Neural cell (in vitro differentiated cells): ENCODE data around the gene NHS. TPM values are rescaled to one million over a fixed set of nuclear protein-coding genes. Genes with fewer than 3 reads are reported as not detected.

Experiments used
- H2AFZ ChIP-seq: fragments of 200-600, 300-800 bp; sonication (generic), shearing (Covaris generic); 2 replicates; pipeline ENCODE4 v1.6.0; 2014; ENCODE audit warnings: low read depth, mild to moderate bottlenecking, antibody characterized with exemption, low read length, moderate library complexity
- H3F3A ChIP-seq: fragments of 200-600 bp; shearing (Covaris generic); 2 replicates; pipeline ENCODE4 v1.6.1; 2016; ENCODE audit warnings: mild to moderate bottlenecking, moderate library complexity, mixed read lengths, antibody characterized with exemption, low read length; ENCODE audit not compliant: insufficient read depth, poor library complexity, severe bottlenecking
- H3K27ac ChIP-seq: fragments of 200-600, 300-800 bp; sonication (generic), shearing (Covaris generic); 2 replicates; pipeline ENCODE4 v1.5.1; 2014; ENCODE audit warnings: mild to moderate bottlenecking, low read length, moderate library complexity
- H3K27me3 ChIP-seq: fragments of 300-800, 200-600 bp; sonication (generic), shearing (Covaris generic); 2 replicates; pipeline ENCODE4 v1.6.0; 2014; ENCODE audit warnings: mild to moderate bottlenecking, low read depth, low read length, moderate library complexity; ENCODE audit not compliant: insufficient read depth
- H3K36me3 ChIP-seq: fragments of 300-800, 200-600 bp; sonication (generic), shearing (Covaris generic); 2 replicates; pipeline ENCODE4 v1.5.1; 2014; ENCODE audit warnings: mild to moderate bottlenecking, antibody characterized with exemption, low read length, moderate library complexity; ENCODE audit not compliant: insufficient read depth
- H3K4me2 ChIP-seq: fragments of 300-800, 200-600 bp; sonication (generic), shearing (Covaris generic); 2 replicates; pipeline ENCODE4 v1.6.0; 2014; ENCODE audit warnings: mild to moderate bottlenecking, low read length
- H3K4me3 ChIP-seq: fragments of 300-800, 200-600 bp; sonication (generic), shearing (Covaris generic); 2 replicates; pipeline ENCODE4 v1.5.1; 2014; ENCODE audit warnings: mild to moderate bottlenecking, low read length, moderate library complexity
- H3K79me2 ChIP-seq: fragments of 200-600 bp; shearing (Covaris generic); replicated peaks from 2 replicates; pipeline ENCODE4 v1.6.0; 2014; ENCODE audit warnings: mild to moderate bottlenecking, low read length, moderate library complexity; ENCODE audit not compliant: insufficient read depth
- H3K9ac ChIP-seq: fragments of 300-800, 200-600 bp; sonication (generic), shearing (Covaris generic); 2 replicates; pipeline ENCODE4 v1.6.1; 2016; ENCODE audit warnings: mild to moderate bottlenecking, low read length, mixed read lengths
- H3K9me2 ChIP-seq: fragments of 200-600 bp; shearing (Covaris generic); 2 replicates; pipeline ENCODE4 v1.6.1; 2016; ENCODE audit warnings: mild to moderate bottlenecking, low read length, mixed read lengths; ENCODE audit not compliant: insufficient read depth
- H3K9me3 ChIP-seq: fragments of 200-600, 300-800 bp; sonication (generic), shearing (Covaris generic); 2 replicates; pipeline ENCODE4 v1.6.1; 2016; ENCODE audit warnings: mild to moderate bottlenecking, mixed run types, low read length, moderate library complexity, mixed read lengths
- H4K20me1 ChIP-seq: fragments of 200-600 bp; shearing (Covaris generic); 2 replicates; pipeline ENCODE4 v1.6.1; 2016; ENCODE audit warnings: mild to moderate bottlenecking, mixed run types; ENCODE audit not compliant: insufficient read depth
- EP300 ChIP-seq: fragments of 450-650 bp; conservative IDR thresholded peaks from 2 replicates; pipeline ENCODE4 v1.6.1; 2014; ENCODE audit warnings: antibody characterized with exemption, mild to moderate bottlenecking, moderate library complexity; ENCODE audit not compliant: poor library complexity, severe bottlenecking
- EZH2 ChIP-seq: fragments of 200-600, 300-800 bp; shearing (Covaris generic), sonication (generic); IDR thresholded peaks from 2 replicates; pipeline ENCODE4 v1.6.1; 2014; ENCODE audit warnings: antibody characterized with exemption, low read length, borderline replicate concordance, mild to moderate bottlenecking; ENCODE audit not compliant: insufficient read depth, poor library complexity, severe bottlenecking
- POLR2AphosphoS5 ChIP-seq: IDR thresholded peaks from 2 replicates; pipeline ENCODE4 v1.6.1; 2012
- RAD21 ChIP-seq: fragments of 450-650 bp; conservative IDR thresholded peaks from 2 replicates; pipeline ENCODE4 v1.6.1; 2014; ENCODE audit warnings: antibody characterized with exemption, mild to moderate bottlenecking, moderate library complexity
- SMC3 ChIP-seq: fragments of 450-650 bp; conservative IDR thresholded peaks from 2 replicates; pipeline ENCODE4 v1.6.1; 2014; ENCODE audit warnings: antibody characterized with exemption, mild to moderate bottlenecking, moderate library complexity; ENCODE audit not compliant: poor library complexity
- TAF1 ChIP-seq: IDR thresholded peaks from 2 replicates; pipeline ENCODE4 v1.6.1; 2012; ENCODE audit warnings: low read depth
- polyA plus RNA-seq: library from polyadenylated mRNA; depleted of rRNA; stranded (reverse); fragments of >200 nt; gene quantifications from 2 replicates; pipeline ENCODE4 v1.2.3, GENCODE V29; 2014
- TF ChIP-seq, protein P1 (sequence below): IDR thresholded peaks from 2 replicates; pipeline ENCODE4 v1.6.1; 2012; ENCODE audit warnings: borderline replicate concordance
- TF ChIP-seq, protein P2 (sequence below): fragments of 450-650 bp; IDR thresholded peaks from 2 replicates; pipeline ENCODE4 v1.5.1; 2014; ENCODE audit warnings: antibody characterized with exemption, mild to moderate bottlenecking, moderate library complexity; ENCODE audit not compliant: poor library complexity, severe bottlenecking

NHS gene
- polyA plus RNA-seq, 1 donor from 2014 or later = 1.9 TPM

- H2AFZ ChIP-seq = no peak overlapping the region
- no peaks in the 10 kb centered on the region for H3K79me2 ChIP-seq
- H3K9me3 ChIP-seq = no peaks in the 10 kb centered on the region
- H3K9ac ChIP-seq = no peak overlapping the region
- H3K27ac ChIP-seq = no peak overlapping the region
- H3K36me3 ChIP-seq = no peaks in the 10 kb centered on the region
- H4K20me1 ChIP-seq = no peaks in the 10 kb centered on the region
- no peaks in the 10 kb centered on the region for H3K9me2 ChIP-seq
- no peaks in the 10 kb centered on the region for H3K27me3 ChIP-seq
- no peak for TF ChIP-seq TAF1
- no peak for TF ChIP-seq EP300
- TF ChIP-seq EZH2 = no peak
- no peak for TF ChIP-seq RAD21
- TF ChIP-seq POLR2AphosphoS5 = no peak
- TF ChIP-seq, protein P1, sequence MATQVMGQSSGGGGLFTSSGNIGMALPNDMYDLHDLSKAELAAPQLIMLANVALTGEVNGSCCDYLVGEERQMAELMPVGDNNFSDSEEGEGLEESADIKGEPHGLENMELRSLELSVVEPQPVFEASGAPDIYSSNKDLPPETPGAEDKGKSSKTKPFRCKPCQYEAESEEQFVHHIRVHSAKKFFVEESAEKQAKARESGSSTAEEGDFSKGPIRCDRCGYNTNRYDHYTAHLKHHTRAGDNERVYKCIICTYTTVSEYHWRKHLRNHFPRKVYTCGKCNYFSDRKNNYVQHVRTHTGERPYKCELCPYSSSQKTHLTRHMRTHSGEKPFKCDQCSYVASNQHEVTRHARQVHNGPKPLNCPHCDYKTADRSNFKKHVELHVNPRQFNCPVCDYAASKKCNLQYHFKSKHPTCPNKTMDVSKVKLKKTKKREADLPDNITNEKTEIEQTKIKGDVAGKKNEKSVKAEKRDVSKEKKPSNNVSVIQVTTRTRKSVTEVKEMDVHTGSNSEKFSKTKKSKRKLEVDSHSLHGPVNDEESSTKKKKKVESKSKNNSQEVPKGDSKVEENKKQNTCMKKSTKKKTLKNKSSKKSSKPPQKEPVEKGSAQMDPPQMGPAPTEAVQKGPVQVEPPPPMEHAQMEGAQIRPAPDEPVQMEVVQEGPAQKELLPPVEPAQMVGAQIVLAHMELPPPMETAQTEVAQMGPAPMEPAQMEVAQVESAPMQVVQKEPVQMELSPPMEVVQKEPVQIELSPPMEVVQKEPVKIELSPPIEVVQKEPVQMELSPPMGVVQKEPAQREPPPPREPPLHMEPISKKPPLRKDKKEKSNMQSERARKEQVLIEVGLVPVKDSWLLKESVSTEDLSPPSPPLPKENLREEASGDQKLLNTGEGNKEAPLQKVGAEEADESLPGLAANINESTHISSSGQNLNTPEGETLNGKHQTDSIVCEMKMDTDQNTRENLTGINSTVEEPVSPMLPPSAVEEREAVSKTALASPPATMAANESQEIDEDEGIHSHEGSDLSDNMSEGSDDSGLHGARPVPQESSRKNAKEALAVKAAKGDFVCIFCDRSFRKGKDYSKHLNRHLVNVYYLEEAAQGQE = no peak
- no peak for TF ChIP-seq SMC3
- H3F3A ChIP-seq = no peaks in the 10 kb centered on the region
- no peak overlapping the region for H3K4me3 ChIP-seq
- no peak overlapping the region for H3K4me2 ChIP-seq
Measured at GRCh38 chrX:17705211-17705610, 330.2 kb downstream of the NHS start.

GRCh38 chrX:17706676-17707075 lies 331.7 kb downstream of the NHS start:
- no peaks in the 10 kb centered on the region for H3K79me2 ChIP-seq
- TF ChIP-seq, protein P1 = no peak
- TF ChIP-seq, protein P2, sequence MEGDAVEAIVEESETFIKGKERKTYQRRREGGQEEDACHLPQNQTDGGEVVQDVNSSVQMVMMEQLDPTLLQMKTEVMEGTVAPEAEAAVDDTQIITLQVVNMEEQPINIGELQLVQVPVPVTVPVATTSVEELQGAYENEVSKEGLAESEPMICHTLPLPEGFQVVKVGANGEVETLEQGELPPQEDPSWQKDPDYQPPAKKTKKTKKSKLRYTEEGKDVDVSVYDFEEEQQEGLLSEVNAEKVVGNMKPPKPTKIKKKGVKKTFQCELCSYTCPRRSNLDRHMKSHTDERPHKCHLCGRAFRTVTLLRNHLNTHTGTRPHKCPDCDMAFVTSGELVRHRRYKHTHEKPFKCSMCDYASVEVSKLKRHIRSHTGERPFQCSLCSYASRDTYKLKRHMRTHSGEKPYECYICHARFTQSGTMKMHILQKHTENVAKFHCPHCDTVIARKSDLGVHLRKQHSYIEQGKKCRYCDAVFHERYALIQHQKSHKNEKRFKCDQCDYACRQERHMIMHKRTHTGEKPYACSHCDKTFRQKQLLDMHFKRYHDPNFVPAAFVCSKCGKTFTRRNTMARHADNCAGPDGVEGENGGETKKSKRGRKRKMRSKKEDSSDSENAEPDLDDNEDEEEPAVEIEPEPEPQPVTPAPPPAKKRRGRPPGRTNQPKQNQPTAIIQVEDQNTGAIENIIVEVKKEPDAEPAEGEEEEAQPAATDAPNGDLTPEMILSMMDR = no peak
- TF ChIP-seq RAD21 (no peak), EZH2 (no peak)
- no peak overlapping the region for H3K4me2 ChIP-seq
- H3K9me2 ChIP-seq = no peaks in the 10 kb centered on the region
- no peak overlapping the region for H3K4me3 ChIP-seq
- H3F3A ChIP-seq = no peaks in the 10 kb centered on the region
- H3K27ac ChIP-seq = no peak overlapping the region
- no peaks in the 10 kb centered on the region for H3K9me3 ChIP-seq
- no peaks in the 10 kb centered on the region for H3K36me3 ChIP-seq
- H4K20me1 ChIP-seq = no peaks in the 10 kb centered on the region
- H3K9ac ChIP-seq = no peak overlapping the region
- no peaks in the 10 kb centered on the region for H3K27me3 ChIP-seq
- no peak overlapping the region for H2AFZ ChIP-seq
